Cardiac muscle cell (in vitro differentiated cells and primary cell): Measurements from ENCODE around the gene TMEM178A. TPM values are rescaled to one million over a fixed set of nuclear protein-coding genes. Genes with fewer than 3 reads are reported as not detected.
"Not testable (repeated sequence)": the region's sequence is repeated elsewhere in the genome, so short reads cannot be mapped to it uniquely, and the experiment has no call there.

Source experiments
- DNase-seq, 2 donors: peaks; one replicate each; pipeline versions ENCODE4 v3.0.0 to v3.0.0-alpha.2; 2010 to 2017; ENCODE audit warnings: low read depth in 1 of 2, low spot score in 1 of 2
- H3K27ac ChIP-seq: fragments of 200-600 bp; sonication (generic); 2 replicates; pipeline ENCODE4 v1.5.1; 2016
- H3K27me3 ChIP-seq: fragments of 200-600 bp; sonication (generic); 2 replicates; pipeline ENCODE4 v1.6.0; 2016; ENCODE audit warnings: control low read depth
- H3K36me3 ChIP-seq: fragments of 200-600 bp; sonication (generic); 2 replicates; pipeline ENCODE4 v1.5.1; 2016; ENCODE audit warnings: control low read depth
- H3K4me1 ChIP-seq: fragments of 200-600 bp; sonication (generic); 2 replicates; pipeline ENCODE4 v1.8.1; 2017; ENCODE audit warnings: low read depth, mild to moderate bottlenecking, mixed run types
- H3K4me3 ChIP-seq: fragments of 200-600 bp; sonication (generic); 2 replicates; pipeline ENCODE4 v1.5.1; 2016; ENCODE audit warnings: mild to moderate bottlenecking
- H3K9me3 ChIP-seq: fragments of 200-600 bp; sonication (generic); 2 replicates; pipeline ENCODE4 v1.5.1; 2017; ENCODE audit warnings: low read depth, mild to moderate bottlenecking, control low read depth
- CTCF ChIP-seq: IDR thresholded peaks from 2 replicates; pipeline ENCODE4 v1.5.1; 2012; ENCODE audit warnings: low read depth, mild to moderate bottlenecking, low read length
- polyA plus RNA-seq: library from polyadenylated mRNA; unstranded; fragments of >200 nt; fragmentation: Nextera tagmentation; extraction: Ambion mirVana; gene quantifications from 2 replicates; pipeline ENCODE4 v1.2.1, GENCODE V29; 2016
- total RNA-seq: library from RNA; depleted of rRNA; stranded (reverse); fragments of >200 nt; gene quantifications from 2 replicates; pipeline ENCODE4 v1.2.3, GENCODE V29; 2016

Gene TMEM178A
- total and polyA plus RNA-seq, 2 experiments from 2014 or later, result 13.4 to 22.5 TPM

GRCh38 chr2:39720970-39721369, 55.3 kb downstream of the TMEM178A start:
- H3K27me3 ChIP-seq, result no peaks in the 10 kb centered on the region
- peaks cover 19% of the 10 kb centered on the region for H3K4me1 ChIP-seq
- no peaks in the 10 kb centered on the region for H3K36me3 ChIP-seq
- H3K27ac ChIP-seq, result no peak overlapping the region
- no peak for TF ChIP-seq CTCF
- no peak for DNase-seq
- no peaks in the 10 kb centered on the region for H3K9me3 ChIP-seq
- H3K4me3 ChIP-seq, result no peak overlapping the region

DNA sequence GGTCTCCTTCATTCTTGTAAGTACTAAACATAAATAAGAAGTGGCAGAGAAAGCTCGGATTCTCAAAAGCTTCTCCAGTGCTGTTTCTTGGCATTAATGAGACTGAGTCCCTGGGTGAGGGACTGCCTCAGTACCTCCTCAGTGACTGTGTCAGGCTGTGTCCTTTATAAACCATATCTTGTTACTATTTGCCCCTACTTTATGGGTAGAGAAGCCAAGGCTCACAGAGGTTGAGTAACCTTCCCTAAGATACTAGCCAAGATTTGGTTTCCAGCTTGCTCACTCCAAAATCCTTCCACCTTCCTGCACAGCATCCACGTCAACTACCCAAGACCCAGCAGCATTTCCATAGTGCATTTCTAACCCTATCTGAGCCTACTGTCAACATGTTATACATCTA, 57.8 kb downstream of the TMEM178A start:
- H3K4me3 ChIP-seq, result no peak overlapping the region
- TF ChIP-seq CTCF, result no peak
- no peak for DNase-seq
- H3K4me1 ChIP-seq, result peaks cover 19% of the 10 kb centered on the region
- no peaks in the 10 kb centered on the region for H3K9me3 ChIP-seq
- peak overlapping the region; percentile 98 for H3K27ac ChIP-seq
- H3K27me3 ChIP-seq, result no peaks in the 10 kb centered on the region
- no peaks in the 10 kb centered on the region for H3K36me3 ChIP-seq

GRCh38 chr2:39723946-39724827, 58.5 kb downstream of the TMEM178A start:
- no peaks in the 10 kb centered on the region for H3K9me3 ChIP-seq
- H3K36me3 ChIP-seq, result no peaks in the 10 kb centered on the region
- no peaks in the 10 kb centered on the region for H3K27me3 ChIP-seq
- peak overlapping the region; percentile 98 for H3K27ac ChIP-seq
- peak in 1 of 2 donors; percentile 74 for DNase-seq
- peaks cover 19% of the 10 kb centered on the region for H3K4me1 ChIP-seq
- no peak overlapping the region for H3K4me3 ChIP-seq
- no peak for TF ChIP-seq CTCF

DNA sequence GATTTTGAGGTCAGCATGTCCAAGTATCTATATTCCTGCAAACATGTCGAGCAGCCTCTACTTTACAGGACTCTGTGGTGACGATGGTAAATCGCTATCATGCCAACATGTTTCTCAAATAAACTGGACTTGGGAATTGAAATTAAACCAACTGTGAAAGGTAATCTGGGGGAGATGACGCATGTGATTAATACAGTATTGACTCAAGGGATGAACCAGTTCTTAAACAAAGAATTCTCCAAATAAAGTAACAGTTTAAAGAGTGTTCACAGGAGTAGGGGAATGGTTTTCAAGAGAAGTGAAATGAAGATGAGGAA, 59.1 kb downstream of the TMEM178A start:
- H3K27ac ChIP-seq, result peak overlapping the region; percentile 98
- no peak for DNase-seq
- TF ChIP-seq CTCF, result no peak

DNA sequence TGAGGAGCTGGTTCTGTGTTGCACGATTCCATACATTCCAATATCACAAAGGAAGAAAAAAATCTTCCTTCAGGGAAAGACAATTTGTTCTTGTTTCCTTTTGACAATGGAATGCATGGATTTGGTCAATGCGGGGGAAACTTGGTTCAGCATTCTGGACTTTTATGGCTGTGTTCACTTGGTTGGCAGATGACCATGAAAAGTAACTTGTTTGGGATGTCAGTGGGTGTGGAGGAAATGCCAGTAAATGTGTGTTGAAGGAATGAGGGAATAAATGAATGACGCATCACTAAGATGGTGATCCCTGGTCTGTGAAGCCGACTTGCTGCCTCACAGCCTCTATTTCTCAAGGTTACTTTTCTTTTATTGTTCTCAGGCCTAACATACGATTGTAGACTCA, 59.7 kb downstream of the TMEM178A start:
- Histone ChIP-seq H3K27me3 (no peaks in the 10 kb centered on the region), H3K9me3 (no peaks in the 10 kb centered on the region), H3K4me1 (peaks cover 19% of the 10 kb centered on the region), H3K36me3 (no peaks in the 10 kb centered on the region), H3K4me3 (no peak overlapping the region), H3K27ac (no peak overlapping the region)
- TF ChIP-seq CTCF, result no peak
- no peak for DNase-seq

More for the DNA sequence above, 59.1 kb downstream of the TMEM178A start:
- Histone ChIP-seq H3K4me1 (peaks cover 19% of the 10 kb centered on the region), H3K9me3 (no peaks in the 10 kb centered on the region), H3K27me3 (no peaks in the 10 kb centered on the region), H3K36me3 (no peaks in the 10 kb centered on the region), H3K4me3 (no peak overlapping the region)

DNA sequence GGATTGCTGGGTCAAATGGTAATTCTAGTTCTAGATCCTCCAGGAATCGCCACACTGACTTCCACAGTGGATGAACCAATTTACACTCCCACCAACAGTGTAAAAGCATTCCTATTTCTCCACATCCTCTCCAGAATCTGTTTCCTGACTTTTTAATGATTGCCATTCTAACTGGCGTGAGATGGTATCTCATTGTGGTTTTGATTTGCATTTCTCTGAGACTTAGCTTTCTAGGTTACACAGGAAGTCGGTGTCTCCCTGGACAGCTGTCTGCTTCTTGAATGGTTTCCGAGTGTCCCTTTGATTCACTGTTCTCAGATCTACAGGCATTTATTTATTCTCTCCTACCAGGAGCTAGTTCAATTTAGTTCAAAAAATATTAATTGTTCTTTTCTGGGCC, 62.4 kb downstream of the TMEM178A start:
- H3K9me3 ChIP-seq, DNase-seq, H3K36me3 ChIP-seq, H3K27me3 ChIP-seq, H3K27ac ChIP-seq, H3K4me3 ChIP-seq: not testable (repeated sequence)
- peaks cover 16% of the 10 kb centered on the region for H3K4me1 ChIP-seq
